ENCODE measurements around the gene EMC8.

Gene EMC8

DNA sequence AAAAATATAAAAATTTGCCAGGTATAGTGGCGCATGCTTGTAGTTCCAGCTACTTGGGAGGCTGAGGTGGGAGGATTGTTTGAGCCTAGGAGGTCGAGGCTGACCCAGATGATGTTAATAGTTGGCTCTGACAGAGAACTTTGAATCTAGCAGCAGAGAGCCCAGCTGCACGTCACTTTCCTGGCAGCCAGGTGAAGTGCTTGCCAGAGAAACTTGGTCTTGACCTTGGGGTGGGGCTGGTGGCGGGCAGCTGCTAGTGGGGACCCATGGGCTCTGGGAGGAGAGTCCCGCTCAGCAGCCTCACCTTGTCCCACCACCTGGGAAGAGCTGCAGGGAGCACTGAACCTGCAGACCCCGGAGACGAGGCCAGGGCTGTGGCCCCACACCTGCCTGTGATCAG, 45.4 kb downstream of the EMC8 start:
- DNase-seq (ENCODE audit: low read depth), result no peak

DNA sequence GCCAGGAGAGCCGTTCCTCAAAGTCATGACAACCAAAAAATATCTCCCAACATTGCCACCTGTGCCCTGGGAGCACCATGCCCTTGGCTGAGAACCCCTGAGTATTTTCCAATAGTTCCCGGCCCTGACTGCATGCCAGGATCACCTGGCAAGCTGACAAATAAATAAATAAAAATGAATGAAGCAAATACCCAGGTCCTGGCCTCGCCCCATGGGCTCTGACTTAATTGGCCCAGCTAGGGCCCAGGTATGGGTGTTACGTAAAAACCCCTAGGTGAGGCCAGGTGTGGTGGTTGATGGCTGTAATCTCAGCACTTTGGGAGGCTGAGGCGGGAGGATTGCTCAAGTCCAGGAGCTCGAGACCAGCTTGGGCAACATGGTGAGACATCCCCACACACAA, 45.8 kb downstream of the EMC8 start:
- no peak for DNase-seq (ENCODE audit: low read depth)

DNA sequence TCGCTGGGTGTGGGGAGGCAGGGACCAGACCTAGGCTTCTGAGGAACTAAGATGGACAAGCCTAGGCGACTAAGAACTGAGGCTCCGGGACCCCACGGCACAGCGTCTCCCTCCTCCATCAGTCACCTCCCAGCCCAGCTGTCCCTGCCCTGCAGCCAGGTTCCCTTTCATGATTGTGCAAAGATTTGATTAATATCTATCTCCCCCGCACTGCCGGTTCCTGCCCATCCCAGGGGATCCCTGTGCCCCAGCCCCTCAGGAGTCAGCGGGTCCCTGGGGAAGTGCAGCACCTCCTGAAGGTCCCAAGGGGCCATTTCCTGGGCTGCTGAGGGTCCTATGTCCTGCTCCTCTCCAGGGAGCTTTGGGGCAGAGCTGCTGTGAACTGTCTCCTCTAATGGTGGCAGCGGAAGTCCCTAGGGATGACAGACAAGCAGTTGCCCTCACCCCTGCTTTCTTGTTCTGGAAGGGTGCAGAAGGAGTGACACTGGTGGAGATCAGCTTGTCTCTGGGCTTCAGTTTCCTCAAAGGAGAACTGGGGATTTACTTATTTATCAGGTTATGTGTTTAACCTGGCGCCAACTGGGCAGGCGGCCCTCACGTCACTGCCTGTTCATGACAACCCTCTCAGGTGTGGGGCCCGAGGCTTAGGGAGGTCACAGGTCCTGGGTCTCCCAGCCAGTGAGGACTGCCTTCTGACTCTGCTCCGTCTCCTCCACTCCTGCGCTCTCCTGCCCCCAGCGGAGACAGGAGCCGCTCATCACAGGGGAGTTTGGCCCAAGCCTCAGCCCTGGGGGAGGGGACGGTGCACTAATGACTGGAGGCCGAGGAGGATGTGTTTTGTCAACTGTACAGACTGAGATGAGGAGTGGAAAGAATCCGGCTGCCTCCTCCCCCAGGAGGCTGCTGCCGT, 46.6 kb downstream of the EMC8 start:
- no peak for DNase-seq (ENCODE audit: low read depth)

DNA sequence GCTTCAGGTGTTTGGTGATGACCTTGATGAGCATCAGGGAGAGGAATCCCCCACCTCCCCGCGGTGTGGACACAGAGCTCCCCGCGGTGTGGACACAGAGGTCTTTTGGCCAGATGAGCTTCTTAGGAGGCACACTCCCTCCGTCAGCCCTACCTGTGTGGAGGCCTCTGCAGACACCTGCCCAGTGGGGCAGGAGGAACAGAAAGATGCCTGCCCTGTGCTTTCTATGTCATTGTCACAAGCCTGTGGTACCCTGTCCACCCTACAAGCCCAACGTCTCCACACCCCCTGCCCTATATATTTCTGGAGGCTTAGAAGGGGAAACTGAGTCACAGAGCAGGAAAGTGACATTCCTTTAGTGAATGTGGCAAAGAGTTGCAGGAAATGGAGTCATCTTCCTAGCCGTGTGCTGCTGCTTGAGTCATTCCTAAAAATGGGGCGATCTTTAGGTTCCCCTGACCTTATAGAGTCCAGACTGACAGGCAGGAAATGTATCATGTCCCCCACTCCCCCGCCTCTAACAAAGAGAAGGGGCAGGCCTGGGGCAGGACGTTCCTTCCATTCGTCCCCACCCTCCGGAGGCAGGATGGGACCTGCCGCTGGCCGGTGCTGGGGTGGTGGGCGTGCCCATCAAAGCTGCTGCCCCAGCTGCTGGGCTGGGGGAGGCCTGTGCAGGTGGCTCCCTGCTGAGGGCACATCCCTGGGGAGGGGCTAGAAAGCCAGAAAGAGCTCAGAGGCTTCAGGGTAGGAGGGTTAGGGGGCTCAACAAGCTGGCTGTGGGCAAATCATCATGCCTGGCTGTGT, 47.4 kb downstream of the EMC8 start:
- DNase-seq (ENCODE audit: low read depth), result no peak

DNA sequence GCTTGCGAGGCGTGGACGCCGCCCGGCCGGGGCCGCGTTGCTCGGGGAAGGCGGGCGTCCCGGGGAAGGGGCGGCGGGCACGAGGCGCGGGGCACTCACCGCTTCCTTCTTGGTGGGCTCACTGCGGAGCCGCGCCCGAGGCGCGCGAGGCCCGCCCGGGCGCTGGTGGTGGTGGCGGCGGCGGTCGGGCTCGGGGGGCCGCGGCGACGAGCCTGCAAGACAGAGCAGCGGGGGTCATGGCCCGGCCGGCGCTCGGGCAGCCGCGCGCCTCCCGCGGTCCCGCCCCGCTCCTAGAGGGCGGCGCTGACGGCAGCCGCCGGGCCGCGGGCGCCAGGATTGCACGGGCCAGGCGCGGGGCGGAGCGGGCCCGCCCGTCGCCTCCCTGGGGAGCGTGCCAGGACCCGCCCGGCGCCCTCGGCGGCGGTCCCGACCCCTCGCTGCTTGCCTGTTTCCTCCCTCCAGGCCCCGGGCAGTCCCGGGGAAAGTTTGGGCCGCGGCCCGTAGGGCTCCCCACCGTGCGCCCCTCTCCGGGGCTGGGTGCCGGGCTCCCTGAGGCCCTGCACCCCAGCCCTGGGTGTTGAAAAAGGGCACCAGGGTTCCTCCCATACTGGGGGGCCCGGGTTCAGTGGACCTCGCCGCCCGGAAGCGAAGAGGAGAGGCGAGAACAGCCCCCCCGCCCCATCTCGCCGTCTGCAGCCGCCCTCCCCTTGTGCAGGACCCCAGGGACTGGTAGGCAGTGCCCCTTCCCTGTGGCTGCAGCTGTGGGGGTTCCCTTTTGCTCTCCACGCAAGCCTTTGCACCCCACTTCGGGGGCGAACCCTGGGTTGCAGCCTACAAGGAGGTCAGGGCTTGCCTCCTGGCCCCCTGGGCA, 48.3 kb downstream of the EMC8 start, which contains the start of gene C16orf74:
C16orf74 (minus strand) TSS at position 270 of the 871 bp plus-strand sequence. CDS start 15,879 bp downstream, outside the sequence.
- DNase-seq (ENCODE audit: low read depth), result no peak

DNA sequence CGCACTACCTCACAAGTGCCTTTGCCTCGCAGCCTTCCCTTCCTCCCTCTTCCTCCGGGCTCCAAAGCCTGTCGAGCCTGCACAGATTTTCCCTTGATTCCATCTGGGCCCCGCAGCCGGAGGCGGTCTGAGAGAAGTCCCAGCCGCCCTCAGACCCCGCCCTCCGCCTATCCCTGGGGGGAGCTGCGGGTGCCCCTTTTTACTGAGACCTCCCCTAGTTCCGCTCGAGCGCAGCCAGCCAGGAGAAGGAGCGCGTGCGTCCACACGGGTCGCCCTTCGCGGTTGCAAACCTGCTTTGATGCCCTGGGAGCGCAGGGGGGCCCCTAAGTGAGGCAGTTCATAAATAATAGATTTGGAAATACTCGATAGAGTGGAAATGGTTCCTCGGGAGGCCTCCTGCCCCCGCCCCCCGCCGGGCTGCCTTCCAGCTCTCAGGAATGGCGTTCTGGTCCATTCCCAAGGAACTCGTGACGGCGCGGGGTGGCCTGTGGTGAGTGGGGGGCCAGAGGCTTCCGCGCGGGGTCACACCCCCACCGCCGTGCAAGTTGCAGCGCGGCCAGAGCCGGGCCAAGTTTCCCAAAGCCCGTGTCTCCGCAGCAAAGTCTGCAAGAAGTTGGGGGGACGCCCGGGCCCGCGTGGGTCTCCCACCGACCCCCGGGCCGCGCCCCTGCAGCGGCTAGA, 49.1 kb downstream of the EMC8 start:
- no peak for DNase-seq (ENCODE audit: low read depth)

DNA sequence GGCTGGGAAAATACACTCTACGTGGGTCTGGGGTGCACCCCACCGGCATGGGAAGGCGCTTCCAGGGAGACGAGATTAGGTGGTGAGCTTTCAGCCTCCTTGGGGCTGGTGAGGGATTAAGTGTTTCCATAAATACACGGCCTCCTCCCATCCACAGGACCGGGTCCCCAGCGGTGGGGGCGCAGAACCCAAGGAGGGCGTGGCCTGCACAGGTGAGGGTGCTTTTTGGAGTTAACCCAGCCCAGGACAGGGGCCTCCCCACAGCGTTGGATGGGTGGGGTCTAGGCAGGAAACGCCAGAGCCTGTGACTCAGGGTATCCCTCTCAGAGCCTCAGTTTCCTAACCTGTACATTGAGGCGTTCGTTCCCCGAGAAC, 49.6 kb downstream of the EMC8 start:
- DNase-seq (ENCODE audit: low read depth), result no peak

DNA sequence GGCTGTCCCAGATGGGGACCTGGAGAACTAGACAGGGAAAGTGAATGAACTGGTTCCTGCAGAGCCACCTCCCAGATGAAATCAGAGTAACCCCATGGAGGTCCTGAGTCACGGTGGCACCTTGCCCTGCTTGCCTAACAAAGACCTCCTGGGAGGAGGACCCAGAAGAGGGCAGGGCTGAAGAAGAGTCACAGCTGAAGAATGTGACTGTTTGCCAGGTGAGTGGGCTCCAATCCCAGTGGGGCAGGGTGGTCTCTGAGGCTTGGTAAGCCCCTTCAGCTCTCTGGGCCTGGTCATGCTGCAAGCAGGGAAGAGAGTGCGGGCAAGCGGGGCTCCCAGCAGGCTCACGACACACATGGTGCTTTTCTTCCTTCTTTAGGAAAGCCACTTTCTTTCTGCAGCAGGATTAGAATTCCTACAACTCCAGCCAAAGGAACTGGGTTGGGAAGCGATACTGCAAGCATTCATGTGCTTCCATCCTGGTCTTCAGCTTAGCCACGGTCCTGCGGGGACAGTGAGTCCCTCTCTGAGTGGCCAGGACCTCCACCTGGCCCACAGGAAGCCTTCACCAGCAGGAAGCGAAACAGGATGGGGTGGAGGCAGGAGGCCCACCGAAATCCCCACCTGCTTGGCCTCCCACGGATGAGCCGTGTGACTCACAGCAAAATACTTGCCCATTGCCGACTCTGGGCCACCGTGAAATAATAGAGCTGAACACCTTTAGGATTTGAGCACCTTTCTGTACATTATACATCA, 52.7 kb downstream of the EMC8 start:
- no peak for DNase-seq (ENCODE audit: low read depth)

DNA sequence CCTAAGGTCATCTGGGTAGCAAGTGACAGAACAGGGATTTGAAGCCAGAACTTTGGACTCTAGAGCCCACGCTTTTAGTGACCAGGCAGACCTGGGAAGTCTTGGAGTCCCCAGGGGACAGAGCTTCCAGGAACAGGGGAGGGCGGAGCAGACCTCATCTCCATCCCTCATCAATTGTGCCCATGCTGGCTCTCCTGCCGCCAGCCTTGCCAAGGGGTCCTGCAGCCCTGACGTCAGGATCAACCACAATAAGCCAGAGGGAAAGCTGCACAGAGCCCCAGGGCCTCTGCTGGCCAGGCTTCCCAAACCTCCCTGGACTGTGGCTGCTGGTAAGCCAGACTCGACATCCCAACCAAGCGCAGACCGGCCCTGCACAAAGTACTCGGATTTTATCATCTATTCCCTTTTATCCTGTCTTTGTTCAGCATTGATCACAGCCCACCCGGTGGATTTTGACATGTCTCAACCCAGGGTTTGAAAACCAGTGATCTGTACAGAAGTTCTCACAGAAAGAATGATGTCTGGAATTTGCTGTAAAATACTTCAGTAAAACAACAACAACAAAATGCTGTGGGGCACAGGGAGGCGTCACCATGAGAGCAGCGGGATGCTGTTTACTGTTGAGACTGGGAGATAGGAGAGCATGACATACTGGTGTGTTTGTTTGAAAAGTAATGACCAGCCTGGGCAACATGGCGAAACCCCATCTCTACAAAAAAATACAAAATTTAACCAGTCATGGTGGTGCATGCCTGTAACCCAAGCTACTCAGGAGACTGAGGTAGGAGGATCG, 60.2 kb downstream of the EMC8 start:
- DNase-seq (ENCODE audit: low read depth), result no peak

DNA sequence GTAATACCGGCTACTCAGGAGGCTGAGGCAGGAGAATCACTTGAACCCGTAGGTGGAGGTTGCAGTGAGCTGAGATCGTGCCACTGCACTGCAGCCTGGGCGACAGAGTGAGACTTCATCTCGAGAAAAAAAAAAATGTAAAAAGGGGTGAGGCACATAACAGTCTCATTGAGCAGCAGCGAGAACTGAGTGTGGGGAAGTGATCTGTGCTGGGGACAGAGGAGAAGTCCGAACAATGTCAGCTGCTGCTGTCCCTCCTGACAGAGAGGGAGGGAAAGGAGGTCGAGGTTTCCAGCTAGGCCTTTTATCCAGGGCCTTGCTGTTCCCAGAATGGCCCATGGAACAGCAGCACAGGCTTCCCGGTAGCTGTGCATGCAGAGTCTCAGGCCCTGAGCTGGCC, 62.4 kb downstream of the EMC8 start:
- no peak for DNase-seq (ENCODE audit: low read depth)

DNA sequence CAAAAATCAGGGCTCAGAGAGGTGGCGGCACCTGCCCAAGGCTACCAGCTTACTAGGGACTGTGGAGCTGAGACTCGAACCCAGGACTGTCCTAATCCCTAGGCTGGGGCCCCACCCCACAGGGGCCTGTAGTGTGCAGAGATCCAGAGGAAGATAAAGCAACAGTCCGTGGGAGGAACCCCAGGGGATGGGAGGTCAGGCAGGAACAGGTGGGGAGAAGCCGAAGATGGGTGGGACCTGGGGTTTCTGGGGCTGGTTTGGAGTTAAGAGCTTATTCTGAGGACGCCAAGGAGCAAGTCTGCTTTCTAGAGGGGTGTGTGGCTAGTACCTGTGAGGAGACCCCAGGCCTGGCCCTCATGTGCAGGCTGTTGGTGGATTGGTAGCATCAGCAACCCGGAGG, 63.4 kb downstream of the EMC8 start:
- DNase-seq (ENCODE audit: low read depth), result no peak

DNA sequence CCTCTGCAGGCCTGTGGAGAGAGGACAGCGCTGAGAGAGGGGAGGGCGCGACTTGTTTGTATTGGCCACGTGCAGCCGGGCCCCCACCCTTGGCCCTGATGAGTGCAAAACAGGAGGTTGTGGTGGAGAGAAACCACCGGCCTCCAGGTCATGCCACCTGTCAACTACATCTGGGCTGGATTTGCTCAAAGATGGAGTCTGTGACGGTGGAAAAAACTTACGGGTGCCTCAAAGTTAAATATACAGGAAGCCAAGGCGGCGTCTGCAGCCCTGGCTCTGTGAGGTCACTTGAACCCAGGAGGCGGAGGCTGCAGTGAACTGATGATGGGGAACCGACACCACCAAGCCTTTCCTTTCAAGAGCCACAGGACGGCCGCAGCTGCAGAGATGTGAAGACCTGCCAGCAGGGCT, 64.1 kb downstream of the EMC8 start:
- no peak for DNase-seq (ENCODE audit: low read depth)

DNA sequence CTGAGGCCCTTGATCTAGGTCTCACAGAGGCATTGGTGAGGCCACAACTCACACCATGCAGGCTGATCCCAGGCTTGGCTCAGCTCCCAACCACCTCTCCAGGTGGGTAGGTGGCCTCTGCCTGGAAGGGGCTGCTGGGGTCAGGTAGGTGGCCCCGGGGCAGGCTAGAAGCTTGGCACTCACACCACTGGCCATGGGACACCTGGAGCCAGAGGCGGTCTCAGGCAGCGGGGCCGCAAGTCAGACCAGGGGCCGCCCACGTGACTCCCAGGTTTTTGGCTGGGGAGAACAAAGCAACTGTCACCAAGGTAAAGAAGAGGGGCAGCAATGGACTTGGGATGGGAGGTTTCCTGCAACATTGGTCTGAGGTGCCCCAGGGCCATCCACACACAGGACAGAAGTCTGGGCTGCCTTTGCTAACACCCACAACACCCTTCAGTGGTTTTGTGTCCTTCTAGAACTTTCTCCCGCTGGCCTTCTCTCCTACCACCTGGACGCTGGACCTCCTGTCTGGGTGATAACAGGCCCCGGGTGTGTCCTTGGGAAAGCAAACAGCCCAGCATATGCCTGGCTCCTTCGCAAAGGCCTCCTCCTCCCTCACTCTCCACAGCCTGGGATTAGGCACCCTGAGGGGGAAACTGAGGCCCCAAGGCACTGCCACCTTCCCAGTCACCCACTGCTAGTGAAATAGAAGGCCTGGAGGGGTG, 64.9 kb downstream of the EMC8 start:
- no peak for DNase-seq (ENCODE audit: low read depth)

DNA sequence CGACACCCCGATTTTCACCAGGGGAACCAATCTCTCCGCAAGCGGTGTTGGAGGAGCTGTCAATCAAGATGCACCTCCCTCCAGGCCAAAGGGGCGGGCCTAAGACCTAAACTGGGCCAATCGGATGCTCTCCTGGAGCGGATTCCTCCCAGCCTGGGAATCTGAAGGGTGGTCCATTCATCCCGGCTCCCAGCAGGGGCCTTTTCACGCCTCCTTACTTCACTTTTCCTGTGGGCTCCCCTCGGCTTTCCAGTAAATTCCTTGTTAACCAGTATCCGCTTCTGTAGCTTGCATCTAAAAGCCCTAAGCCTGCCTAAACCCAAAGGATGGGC, 65.5 kb downstream of the EMC8 start:
- DNase-seq (ENCODE audit: low read depth), result no peak

DNA sequence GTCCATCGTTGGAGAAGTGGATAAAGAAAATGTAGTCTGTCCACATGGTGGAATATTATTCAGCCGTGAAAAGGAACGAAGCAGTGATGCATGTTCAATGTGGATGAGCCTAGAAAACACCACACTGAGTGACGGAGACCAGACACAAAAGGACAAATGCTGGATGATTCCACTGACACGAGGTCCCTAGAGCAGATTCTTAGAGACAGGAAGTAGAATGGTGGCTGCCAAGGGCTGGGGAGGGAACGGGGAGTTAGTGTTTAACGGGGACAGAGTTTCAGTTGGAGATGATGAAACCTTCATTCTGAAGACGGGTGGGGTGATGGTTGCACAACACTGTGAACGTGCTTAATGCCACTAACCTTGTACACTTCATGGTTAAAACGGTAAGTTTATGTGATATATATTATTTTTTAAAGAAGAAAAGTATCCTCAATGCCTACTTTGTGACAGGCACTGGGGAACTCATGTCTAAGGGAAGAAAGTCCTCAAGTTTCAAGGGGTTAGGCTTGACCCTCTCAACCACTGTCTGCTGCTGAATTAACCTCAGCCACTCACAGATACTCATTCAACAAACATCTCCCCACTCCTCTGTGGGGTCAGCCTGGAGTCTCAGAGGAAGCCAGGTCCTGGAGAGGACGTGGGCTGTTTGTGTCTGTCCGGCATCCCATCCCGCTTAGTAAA, 66.0 kb downstream of the EMC8 start:
- DNase-seq (ENCODE audit: low read depth), result no peak

DNA sequence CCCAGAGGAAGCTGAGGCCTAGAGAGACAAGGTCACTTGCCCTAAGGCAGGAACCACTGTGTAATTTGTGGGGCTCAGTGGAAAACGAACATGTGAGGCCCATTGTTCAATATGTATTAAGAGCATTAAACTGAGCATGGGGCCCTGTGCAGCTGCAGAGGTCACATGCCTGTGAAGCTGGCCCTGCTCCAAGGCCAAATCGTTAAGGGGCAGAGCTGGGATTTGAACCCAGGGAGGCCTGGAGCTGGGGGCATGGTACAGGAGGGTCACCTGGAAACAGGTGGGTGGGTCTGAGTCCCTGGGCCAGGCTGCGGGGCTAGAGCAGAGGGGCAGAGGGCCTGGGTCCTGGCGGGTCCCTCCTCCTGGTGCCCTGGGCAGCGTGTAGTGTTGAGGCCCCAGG, 68.2 kb downstream of the EMC8 start:
- no peak for DNase-seq (ENCODE audit: low read depth)

DNA sequence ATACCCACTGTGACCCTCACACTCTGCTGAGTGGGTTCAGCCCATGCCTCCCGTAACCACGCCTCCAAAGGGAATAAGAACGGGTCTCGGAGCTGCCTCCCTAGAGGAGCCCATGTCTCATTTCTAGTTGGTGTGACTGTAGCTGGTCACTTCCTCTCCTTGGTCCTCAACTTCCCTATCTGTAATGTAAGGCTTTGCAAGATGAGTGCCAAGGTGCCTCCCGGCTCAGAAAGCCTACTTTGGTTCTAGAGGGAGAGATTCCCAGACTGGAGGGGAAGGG, 69.2 kb downstream of the EMC8 start:
- DNase-seq (ENCODE audit: low read depth), result no peak

DNA sequence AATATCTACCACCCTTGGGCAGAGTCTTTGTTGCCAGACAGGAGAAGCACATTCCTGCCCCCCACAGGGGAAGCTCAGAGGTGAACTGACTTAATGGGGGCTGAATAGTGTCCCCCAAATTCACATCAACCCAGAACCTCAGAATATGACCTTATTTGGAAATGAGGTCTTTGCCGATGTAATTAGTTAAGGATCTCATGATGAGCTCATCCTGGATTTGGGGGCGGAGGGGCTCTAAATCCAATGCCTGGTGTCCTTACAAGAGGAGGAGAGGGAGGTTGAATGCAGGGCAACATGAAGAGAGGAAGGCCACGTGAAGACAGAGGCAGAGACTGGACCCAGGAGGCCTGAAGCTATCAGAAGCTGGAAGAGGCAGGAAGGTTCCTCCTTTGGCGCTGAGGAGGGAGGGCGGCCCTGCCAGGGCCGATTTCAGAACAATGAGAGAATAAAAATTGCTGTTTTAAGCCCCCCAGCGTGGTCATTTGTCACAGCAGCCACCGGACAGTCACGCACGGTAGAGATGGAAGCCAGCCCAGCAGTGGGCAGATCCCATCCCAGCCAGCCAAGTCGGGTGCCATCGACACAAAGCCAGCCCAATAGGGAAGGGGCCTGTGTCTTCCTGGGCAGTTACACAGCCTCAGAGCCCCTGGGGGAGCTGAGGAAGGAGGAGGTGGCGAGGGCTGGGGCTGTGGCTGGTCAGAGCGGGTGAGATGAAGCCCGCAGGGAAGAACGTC, 69.7 kb downstream of the EMC8 start:
- DNase-seq (ENCODE audit: low read depth), result no peak

DNA sequence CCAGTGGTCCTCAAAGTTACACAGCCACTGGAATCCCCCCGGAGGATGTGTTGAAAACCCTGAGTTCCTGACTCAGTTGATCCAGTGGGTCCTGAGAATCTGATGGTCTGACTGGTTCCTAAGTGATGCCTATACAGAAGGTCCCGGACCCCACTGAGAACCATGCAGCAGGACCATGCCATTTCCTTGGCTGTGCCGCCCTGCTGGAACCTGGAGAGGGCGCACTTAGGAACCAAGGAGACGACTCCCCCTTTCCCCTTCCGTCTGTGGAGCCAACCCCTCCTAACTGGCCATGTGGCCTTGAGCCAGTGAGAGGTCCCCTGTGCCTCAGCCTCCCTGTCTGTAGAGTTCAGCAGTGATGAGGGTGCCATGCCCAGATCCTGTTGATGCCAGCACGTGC, 70.5 kb downstream of the EMC8 start:
- DNase-seq (ENCODE audit: low read depth), result no peak

All from activated T-helper 9 cell treated with anti-CD3 and anti-CD28 coated beads, Interleukin-2, amount 50 U/mL, for 16 hours (primary cell).